Calu3 (cell line): ENCODE results near the gene MT1B. TPM values are rescaled to one million over a fixed set of nuclear protein-coding genes. Genes with fewer than 3 reads are reported as not detected.

ENCODE experiments used
- BruUV-seq: library from RNA; stranded (reverse); fragments of 400-500 nt; replicated peaks from 2 replicates; lab custom pipeline; 2021; lab: Mats Ljungman, UMichigan
- CTCF ChIA-PET: fragments of 300-600 bp; sonication (Branson Sonifier 250); formaldehyde crosslinking; loops from one replicate; lab custom pipeline; 2022; ENCODE audit warnings: antibody characterized with exemption; lab: Charles Lee
- DNase-seq: peaks from one replicate; pipeline ENCODE4 v3.0.0; 2022
- H3K27ac Mint-ChIP-seq: one replicate; pipeline ENCODE4 v1.8.0; 2022; ENCODE audit warnings: mixed read lengths; ENCODE audit not compliant: unreplicated experiment
- H3K27me3 Mint-ChIP-seq: one replicate; pipeline ENCODE4 v1.8.0; 2022; ENCODE audit warnings: mixed read lengths; ENCODE audit not compliant: unreplicated experiment
- H3K36me3 Mint-ChIP-seq: one replicate; pipeline ENCODE4 v1.8.0; 2022; ENCODE audit warnings: mild to moderate bottlenecking, moderate library complexity, mixed read lengths; ENCODE audit not compliant: insufficient read depth, unreplicated experiment
- H3K4me1 Mint-ChIP-seq: one replicate; pipeline ENCODE4 v1.8.0; 2022; ENCODE audit warnings: mild to moderate bottlenecking, low read depth, mixed read lengths; ENCODE audit not compliant: unreplicated experiment
- H3K4me3 Mint-ChIP-seq: one replicate; pipeline ENCODE4 v1.8.0; 2022; ENCODE audit warnings: mild to moderate bottlenecking, low read depth, moderate library complexity, mixed read lengths; ENCODE audit not compliant: unreplicated experiment
- H3K9me3 Mint-ChIP-seq: one replicate; pipeline ENCODE4 v1.8.0; 2022; ENCODE audit warnings: low read depth, mixed read lengths; ENCODE audit not compliant: unreplicated experiment
- intact Hi-C: fragments of 100-400 bp; cut with micrococcal nuclease; formaldehyde crosslinking; loops from one replicate; pipeline ENCODE4 v1.10.0; 2022; ENCODE audit not compliant: unreplicated experiment
- total RNA-seq: library from RNA; stranded (reverse); gene quantifications from 2 replicates; pipeline ENCODE4 v1.2.3, GENCODE V29; 2022
- TF ChIP-seq, protein P1 (sequence below): fragments of 200-600 bp; IDR thresholded peaks from one replicate; pipeline ENCODE4 v1.8.0; 2022; ENCODE audit warnings: antibody characterized with exemption; ENCODE audit not compliant: unreplicated experiment

Gene MT1B
- total RNA-seq, 1 experiment from 2014 or later, result not detected

DNA sequence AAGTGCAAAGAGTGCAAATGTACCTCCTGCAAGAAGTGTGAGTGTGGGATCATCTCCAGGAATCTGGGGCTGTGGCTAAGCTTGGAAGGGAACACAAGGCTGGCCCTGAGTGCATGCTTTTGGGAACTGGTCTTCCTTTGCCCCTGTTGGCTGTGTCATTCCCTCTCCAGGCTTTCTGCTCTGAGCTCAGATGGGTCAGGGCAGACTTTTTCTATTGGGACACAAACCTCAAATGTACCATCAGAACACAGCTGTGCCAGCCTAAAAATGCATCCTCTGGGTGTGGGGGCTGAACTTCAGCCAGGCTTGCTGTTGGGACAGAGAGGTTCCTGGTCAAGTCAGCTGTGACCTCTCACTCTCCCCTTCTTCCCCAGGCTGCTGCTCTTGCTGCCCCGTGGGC, 914 bp downstream of the MT1B start:
- CTCF ChIA-PET, result interaction anchor here (1.4 kb wide), 1 partner anchor 35 kb away, joined by 4 read pairs; no protein-coding TSS in a partner anchor

DNA sequence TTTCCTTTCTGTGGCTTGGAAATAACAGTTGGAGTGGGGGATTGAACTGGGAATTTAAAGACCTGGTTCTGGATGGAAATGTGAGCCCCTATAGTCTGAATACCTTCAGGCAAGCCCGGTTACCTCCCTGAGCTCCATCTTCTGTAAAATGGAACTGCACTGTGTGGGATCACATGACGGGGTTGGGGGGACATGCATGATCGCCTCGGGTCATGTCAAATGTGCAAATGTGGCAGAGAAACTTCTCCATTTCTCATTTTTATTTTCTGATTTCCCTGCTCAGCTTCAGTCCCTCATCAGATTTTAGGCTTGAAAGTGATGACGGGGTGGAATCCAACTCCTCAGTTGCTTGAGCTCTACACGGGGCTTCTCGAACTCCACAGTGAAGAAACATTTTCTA, 1.5 kb downstream of the MT1B start:
- CTCF ChIA-PET, result interaction anchor here (1.4 kb wide), 1 partner anchor 35 kb away, joined by 4 read pairs; no protein-coding TSS in a partner anchor
- Mint-ChIP-seq H3K36me3 (peaks cover 12% of the 10 kb centered on the region), H3K9me3 (no peaks in the 10 kb centered on the region), H3K27ac (no peak overlapping the region), H3K27me3 (peaks cover 42% of the 10 kb centered on the region), H3K4me3 (no peak overlapping the region), H3K4me1 (no peaks in the 10 kb centered on the region)
- no TSS peak for BruUV-seq
- TF ChIP-seq, protein P1, sequence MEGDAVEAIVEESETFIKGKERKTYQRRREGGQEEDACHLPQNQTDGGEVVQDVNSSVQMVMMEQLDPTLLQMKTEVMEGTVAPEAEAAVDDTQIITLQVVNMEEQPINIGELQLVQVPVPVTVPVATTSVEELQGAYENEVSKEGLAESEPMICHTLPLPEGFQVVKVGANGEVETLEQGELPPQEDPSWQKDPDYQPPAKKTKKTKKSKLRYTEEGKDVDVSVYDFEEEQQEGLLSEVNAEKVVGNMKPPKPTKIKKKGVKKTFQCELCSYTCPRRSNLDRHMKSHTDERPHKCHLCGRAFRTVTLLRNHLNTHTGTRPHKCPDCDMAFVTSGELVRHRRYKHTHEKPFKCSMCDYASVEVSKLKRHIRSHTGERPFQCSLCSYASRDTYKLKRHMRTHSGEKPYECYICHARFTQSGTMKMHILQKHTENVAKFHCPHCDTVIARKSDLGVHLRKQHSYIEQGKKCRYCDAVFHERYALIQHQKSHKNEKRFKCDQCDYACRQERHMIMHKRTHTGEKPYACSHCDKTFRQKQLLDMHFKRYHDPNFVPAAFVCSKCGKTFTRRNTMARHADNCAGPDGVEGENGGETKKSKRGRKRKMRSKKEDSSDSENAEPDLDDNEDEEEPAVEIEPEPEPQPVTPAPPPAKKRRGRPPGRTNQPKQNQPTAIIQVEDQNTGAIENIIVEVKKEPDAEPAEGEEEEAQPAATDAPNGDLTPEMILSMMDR, result no peak
- intact Hi-C loops, result no loop called here
- DNase-seq, result no peak

More for the DNA sequence above, 914 bp downstream of the MT1B start:
- Mint-ChIP-seq H3K27ac (no peak overlapping the region), H3K9me3 (no peaks in the 10 kb centered on the region), H3K4me1 (no peaks in the 10 kb centered on the region), H3K36me3 (peaks cover 6% of the 10 kb centered on the region), H3K4me3 (no peak overlapping the region), H3K27me3 (peaks cover 48% of the 10 kb centered on the region)
- intact Hi-C loops, result no loop called here
- TF ChIP-seq, protein P1, result no peak
- no TSS peak for BruUV-seq
- no peak for DNase-seq

DNA sequence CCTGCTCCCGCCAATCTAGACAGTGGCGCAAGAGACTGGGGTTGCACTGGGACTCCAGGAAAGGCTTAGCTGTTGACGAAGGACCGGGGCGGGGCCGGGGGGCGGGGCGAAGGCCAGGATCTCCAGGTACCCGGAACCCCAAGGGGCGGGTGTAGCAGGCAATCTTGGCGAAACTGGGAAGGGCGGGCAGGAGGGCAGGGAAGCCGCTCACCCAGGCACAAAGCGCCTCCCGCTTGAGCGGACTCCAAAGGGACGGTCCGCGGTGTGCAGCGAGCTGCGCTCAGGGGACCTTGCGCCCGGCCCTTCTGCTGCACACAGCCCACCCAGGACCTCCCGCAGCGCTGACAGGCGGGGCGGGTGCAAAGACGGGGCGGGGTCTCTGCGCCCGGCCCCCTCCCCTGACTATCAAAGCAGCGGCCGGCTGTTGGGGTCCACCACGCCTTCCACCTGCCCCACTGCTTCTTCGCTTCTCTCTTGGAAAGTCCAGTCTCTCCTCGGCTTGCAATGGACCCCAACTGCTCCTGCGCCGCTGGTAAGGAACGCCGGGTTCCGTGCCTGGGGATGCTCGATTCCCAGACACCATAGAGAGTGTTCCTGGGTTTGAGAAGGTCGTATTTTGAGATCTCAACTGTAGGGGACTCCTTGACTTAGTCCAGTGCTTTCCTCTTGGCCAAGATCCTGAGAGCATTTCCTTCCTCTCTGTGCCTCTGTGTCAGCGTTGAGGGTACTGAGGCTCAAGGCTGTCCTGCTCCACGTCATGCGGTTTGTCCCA, 6.1 kb downstream of the MT1B start, which contains the start of gene MT1F:
Gene MT1F (plus strand): TSS at position 405 of the 772 bp plus-strand sequence. CDS start 100 bp downstream, at position 505.
- Mint-ChIP-seq H3K27ac (peak within 1 kb of the TSS; percentile 11), H3K4me3 (peak within 1 kb of the TSS; percentile 75), H3K27me3 (peaks cover 38% of the 10 kb centered on the region), H3K9me3 (no peaks in the 10 kb centered on the region), H3K4me1 (no peaks in the 10 kb centered on the region), H3K36me3 (peaks cover 12% of the 10 kb centered on the region)
- CTCF ChIA-PET, result interaction anchor here (0.6 to 0.9 kb wide), 6 partner anchors 27 to 737 kb away, joined by 3 to 5 read pairs (median 3); no protein-coding TSS in a partner anchor
- TF ChIP-seq, protein P1, result no peak
- peak; percentile 83 for DNase-seq
- no TSS peak for BruUV-seq
- intact Hi-C loops, result no loop called here

DNA sequence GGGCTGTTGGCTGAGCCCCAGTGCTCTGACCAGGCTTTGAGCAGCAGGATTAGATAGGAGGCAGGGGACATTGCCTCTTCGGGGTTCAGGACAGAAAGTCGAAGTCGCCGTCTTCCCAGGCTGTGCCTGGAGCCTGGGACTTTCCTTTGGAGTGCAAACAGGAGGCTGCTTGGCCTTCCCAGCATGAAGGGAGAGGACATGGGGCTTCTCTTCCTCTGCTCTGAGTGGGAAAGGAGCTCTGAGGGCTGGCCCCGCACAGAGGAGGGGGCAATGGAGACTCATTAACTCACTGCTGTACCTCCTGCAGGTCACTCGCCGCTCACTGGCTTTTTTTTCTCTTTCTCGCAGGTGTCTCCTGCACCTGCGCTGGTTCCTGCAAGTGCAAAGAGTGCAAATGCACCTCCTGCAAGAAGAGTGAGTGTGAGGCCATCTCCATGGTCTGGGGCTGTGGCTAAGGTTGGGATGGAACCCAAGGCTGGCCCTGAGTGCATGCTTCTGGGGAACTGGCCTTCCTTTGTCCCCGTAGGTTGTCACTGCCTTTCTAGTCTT, 6.7 kb downstream of the MT1B start:
- peaks cover 38% of the 10 kb centered on the region for H3K27me3 Mint-ChIP-seq
- intact Hi-C loops, result no loop called here
- CTCF ChIA-PET, result interaction anchor here (0.9 kb wide), 1 partner anchor 55 kb away, joined by 3 read pairs; no protein-coding TSS in a partner anchor
- TF ChIP-seq, protein P1, result no peak
- no peak for DNase-seq
- peak overlapping the region; percentile 75 for H3K4me3 Mint-ChIP-seq
- H3K9me3 Mint-ChIP-seq, result no peaks in the 10 kb centered on the region
- BruUV-seq, result no TSS peak
- H3K4me1 Mint-ChIP-seq, result no peaks in the 10 kb centered on the region
- peaks cover 12% of the 10 kb centered on the region for H3K36me3 Mint-ChIP-seq
- H3K27ac Mint-ChIP-seq, result peak overlapping the region; percentile 11
